Loucy (cell line): Measurements from ENCODE around the gene FAM193A.
"Not testable (repeated sequence)": the region's sequence is repeated elsewhere in the genome, so short reads cannot be mapped to it uniquely, and the experiment has no call there.

Experiments used
- H2AFZ ChIP-seq: fragments of 200-600 bp; sonication (generic); 2 replicates; pipeline ENCODE4 v1.6.0; 2016; ENCODE audit warnings: antibody characterized with exemption, mild to moderate bottlenecking, low read length, moderate library complexity
- H3F3A ChIP-seq: fragments of 200-600 bp; 2 replicates; pipeline ENCODE4 v1.6.0; 2016; ENCODE audit warnings: antibody characterized with exemption, low read depth, mild to moderate bottlenecking
- H3K27me3 ChIP-seq: fragments of 200-600 bp; sonication (generic); 2 replicates; pipeline ENCODE4 v1.6.1; 2014; ENCODE audit warnings: low read length, mild to moderate bottlenecking; ENCODE audit not compliant: insufficient read depth, poor library complexity, severe bottlenecking
- H3K36me3 ChIP-seq: fragments of 200-600 bp; sonication (generic); 2 replicates; pipeline ENCODE4 v1.6.1; 2016; ENCODE audit warnings: low read length; ENCODE audit not compliant: insufficient read depth
- H3K4me1 ChIP-seq: fragments of 200-600 bp; sonication (generic); 2 replicates; pipeline ENCODE4 v1.5.1; 2014; ENCODE audit warnings: low read length, mild to moderate bottlenecking; ENCODE audit not compliant: insufficient read depth, poor library complexity, severe bottlenecking
- H3K4me2 ChIP-seq: fragments of 200-600 bp; sonication (generic); 2 replicates; pipeline ENCODE4 v1.6.0; 2014; ENCODE audit warnings: antibody characterized with exemption, low read length, low read depth, mild to moderate bottlenecking; ENCODE audit not compliant: poor library complexity, severe bottlenecking
- H3K4me3 ChIP-seq: fragments of 200-600 bp; sonication (generic); 2 replicates; pipeline ENCODE4 v1.5.1; 2014; ENCODE audit warnings: low read length, mild to moderate bottlenecking, mixed read lengths; ENCODE audit not compliant: poor library complexity, severe bottlenecking
- H3K79me2 ChIP-seq: fragments of 200-600 bp; sonication (generic); 2 replicates; pipeline ENCODE4 v1.6.1; 2014; ENCODE audit warnings: low read length; ENCODE audit not compliant: insufficient read depth
- H3K9ac ChIP-seq: fragments of 200-600 bp; sonication (generic); 2 replicates; pipeline ENCODE4 v1.6.0; 2014; ENCODE audit warnings: mild to moderate bottlenecking, low read depth, low read length, moderate library complexity; ENCODE audit not compliant: poor library complexity, severe bottlenecking
- H3K9me2 ChIP-seq: fragments of 200-600 bp; sonication (generic); replicated peaks from 2 replicates; pipeline ENCODE4 v1.6.1; 2016; ENCODE audit warnings: low read depth, low read length, mixed read lengths
- H3K9me3 ChIP-seq: fragments of 200-600 bp; sonication (generic); 2 replicates; pipeline ENCODE4 v1.6.1; 2014; ENCODE audit warnings: mild to moderate bottlenecking, antibody characterized with exemption, low read length, low read depth; ENCODE audit not compliant: insufficient read depth
- H4K20me1 ChIP-seq: fragments of 200-600 bp; sonication (generic); 2 replicates; pipeline ENCODE4 v1.6.0; 2014; ENCODE audit warnings: antibody characterized with exemption, low read length, mild to moderate bottlenecking; ENCODE audit not compliant: insufficient read depth, poor library complexity, severe bottlenecking
- EZH2phosphoT487 ChIP-seq: fragments of 200-600 bp; IDR thresholded peaks from 2 replicates; pipeline ENCODE4 v1.6.1; 2018; ENCODE audit warnings: antibody characterized with exemption, mild to moderate bottlenecking, moderate library complexity, borderline replicate concordance
- TF ChIP-seq, protein P1 (sequence below): fragments of 200-600 bp; sonication (generic); conservative IDR thresholded peaks from 2 replicates; pipeline ENCODE4 v1.5.1; 2014; ENCODE audit warnings: mild to moderate bottlenecking, antibody characterized with exemption, low read length

The FAM193A gene

DNA sequence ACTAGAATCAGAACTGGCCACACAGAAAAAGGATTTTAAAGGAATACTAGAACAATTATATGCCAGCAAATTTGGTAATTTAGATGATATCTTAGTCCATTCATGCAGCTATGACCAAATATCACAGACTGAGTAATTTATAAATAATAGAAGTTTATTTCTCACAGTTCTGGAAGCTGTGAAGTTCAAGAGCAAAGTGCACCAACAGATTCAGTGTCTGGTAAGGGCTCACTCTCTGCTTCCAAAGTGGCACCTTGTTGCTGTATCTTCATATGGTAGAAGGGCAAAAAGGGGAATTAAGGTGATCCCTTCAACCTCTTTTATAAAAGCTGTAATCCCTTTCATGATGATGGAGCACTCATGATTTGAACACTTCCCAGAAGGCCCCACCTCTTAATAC is 199.4 kb downstream of the FAM193A start:
- Histone ChIP-seq H3K9me3 (no peaks in the 10 kb centered on the region; the same call in 1 of the 2 replicates), H2AFZ (no peak overlapping the region), H4K20me1 (no peaks in the 10 kb centered on the region), H3K36me3 (peaks cover 28% of the 10 kb centered on the region; the same call in 1 of the 2 replicates), H3K9ac (no peak overlapping the region), H3K27me3 (no peaks in the 10 kb centered on the region), H3K79me2 (no peaks in the 10 kb centered on the region), H3K9me2 (no peaks in the 10 kb centered on the region), H3K4me1 (no peaks in the 10 kb centered on the region), H3K4me3 (no peak overlapping the region), H3F3A (no peaks in the 10 kb centered on the region), H3K4me2 (no peak overlapping the region)
- TF ChIP-seq, protein P1, sequence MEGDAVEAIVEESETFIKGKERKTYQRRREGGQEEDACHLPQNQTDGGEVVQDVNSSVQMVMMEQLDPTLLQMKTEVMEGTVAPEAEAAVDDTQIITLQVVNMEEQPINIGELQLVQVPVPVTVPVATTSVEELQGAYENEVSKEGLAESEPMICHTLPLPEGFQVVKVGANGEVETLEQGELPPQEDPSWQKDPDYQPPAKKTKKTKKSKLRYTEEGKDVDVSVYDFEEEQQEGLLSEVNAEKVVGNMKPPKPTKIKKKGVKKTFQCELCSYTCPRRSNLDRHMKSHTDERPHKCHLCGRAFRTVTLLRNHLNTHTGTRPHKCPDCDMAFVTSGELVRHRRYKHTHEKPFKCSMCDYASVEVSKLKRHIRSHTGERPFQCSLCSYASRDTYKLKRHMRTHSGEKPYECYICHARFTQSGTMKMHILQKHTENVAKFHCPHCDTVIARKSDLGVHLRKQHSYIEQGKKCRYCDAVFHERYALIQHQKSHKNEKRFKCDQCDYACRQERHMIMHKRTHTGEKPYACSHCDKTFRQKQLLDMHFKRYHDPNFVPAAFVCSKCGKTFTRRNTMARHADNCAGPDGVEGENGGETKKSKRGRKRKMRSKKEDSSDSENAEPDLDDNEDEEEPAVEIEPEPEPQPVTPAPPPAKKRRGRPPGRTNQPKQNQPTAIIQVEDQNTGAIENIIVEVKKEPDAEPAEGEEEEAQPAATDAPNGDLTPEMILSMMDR = no peak
- no peak for TF ChIP-seq EZH2phosphoT487

DNA sequence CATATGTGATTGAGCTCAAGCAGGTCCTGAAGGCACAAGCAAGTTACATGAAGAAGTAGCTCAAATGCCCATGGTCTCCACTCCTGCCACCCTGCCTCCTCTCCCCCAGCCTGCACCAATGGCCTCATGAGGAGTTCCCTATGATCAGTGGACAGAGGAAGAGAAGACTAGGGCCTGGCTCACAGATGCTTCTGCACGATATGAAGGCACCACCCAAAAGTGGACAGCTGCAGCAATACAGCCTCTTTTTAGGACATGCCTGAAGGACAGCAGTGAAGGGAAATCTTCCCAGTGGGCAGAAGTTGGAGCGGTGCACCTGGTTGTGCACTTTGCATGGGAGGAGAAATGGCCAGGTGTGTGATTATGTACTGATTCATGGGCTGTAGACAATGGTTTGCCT is 201.8 kb downstream of the FAM193A start:
- H3K4me3 ChIP-seq, H3K9ac ChIP-seq, H3F3A ChIP-seq, H3K9me2 ChIP-seq, H3K27me3 ChIP-seq, H3K79me2 ChIP-seq, H3K4me1 ChIP-seq, H2AFZ ChIP-seq, H4K20me1 ChIP-seq, H3K4me2 ChIP-seq, H3K9me3 ChIP-seq: not testable (repeated sequence)
- peaks cover 23% of the 10 kb centered on the region; the same call in 1 of the 2 replicates for H3K36me3 ChIP-seq

DNA sequence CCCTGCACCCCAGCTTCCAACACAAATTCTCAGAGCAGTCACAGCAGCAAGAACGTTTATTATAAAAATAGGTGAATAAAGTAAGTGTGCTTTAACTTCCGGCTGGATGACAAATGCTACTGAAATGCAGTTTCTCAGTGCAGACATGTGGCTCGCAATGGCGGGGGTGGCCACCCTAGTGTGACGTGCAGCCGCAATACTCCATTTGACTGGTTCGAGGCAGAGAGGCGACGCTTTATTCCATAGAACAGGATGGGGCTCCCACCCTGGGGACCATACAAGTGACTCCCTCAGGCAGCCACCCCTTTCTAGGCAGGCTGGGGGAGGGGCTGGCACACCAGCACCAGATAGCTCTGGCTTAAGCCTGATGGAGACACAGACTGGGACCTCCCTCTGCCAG is 205.2 kb downstream of the FAM193A start:
- H3K4me3 ChIP-seq = no peak overlapping the region
- H3K79me2 ChIP-seq = no peaks in the 10 kb centered on the region
- no peaks in the 10 kb centered on the region for H3K9me2 ChIP-seq
- no peak overlapping the region for H3K9ac ChIP-seq
- H2AFZ ChIP-seq = no peak overlapping the region
- no peak overlapping the region for H3K4me2 ChIP-seq
- no peaks in the 10 kb centered on the region for H4K20me1 ChIP-seq
- H3K9me3 ChIP-seq = no peaks in the 10 kb centered on the region
- TF ChIP-seq EZH2phosphoT487 = no peak
- TF ChIP-seq, protein P1 = no peak
- H3K27me3 ChIP-seq = no peaks in the 10 kb centered on the region
- no peaks in the 10 kb centered on the region for H3F3A ChIP-seq
- peaks cover 10% of the 10 kb centered on the region for H3K4me1 ChIP-seq
- peaks cover 49% of the 10 kb centered on the region; the same call in 1 of the 2 replicates for H3K36me3 ChIP-seq

DNA sequence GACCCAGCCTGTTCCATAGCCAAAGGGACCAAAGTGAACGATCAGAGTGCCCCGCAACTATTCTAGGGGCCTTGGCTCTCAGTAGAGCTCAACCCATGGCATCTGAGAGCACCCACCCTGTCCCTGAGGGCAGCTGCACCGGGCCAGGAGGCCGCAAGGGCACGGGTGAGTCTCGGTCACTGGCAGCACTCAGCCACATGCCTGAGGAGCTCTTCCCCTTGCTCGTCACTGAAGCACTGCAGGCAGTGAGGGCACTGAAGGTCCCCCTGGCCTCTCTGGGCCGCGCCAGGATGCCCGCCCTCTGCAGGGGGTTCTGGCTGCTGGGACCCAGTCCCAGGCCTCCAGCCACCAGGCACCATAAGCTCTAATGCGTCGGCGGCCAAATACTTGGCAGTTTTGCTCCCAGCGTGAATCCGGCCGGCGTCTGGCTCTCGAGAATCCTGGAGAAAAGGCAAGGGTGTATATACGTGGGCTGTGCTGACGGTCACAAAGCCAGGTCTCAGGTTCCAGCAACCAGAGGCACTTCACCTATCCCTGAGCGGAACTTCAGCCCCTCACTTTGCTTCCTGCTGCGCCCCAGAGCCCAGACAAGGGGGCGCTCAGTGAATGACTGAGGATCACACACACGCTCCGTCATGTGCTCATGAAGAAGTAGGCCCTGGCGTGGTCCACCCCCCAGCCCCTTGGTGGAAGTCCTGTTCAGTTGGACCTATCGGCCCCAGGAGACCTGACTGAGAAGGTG is 205.8 kb downstream of the FAM193A start:
- Histone ChIP-seq H3K9me3 (no peaks in the 10 kb centered on the region), H2AFZ (no peak overlapping the region), H3K27me3 (no peaks in the 10 kb centered on the region), H3K36me3 (peaks cover 55% of the 10 kb centered on the region; the same call in 1 of the 2 replicates), H3K79me2 (no peaks in the 10 kb centered on the region), H3K4me2 (no peak overlapping the region), H3K4me3 (no peak overlapping the region), H3K9ac (no peak overlapping the region), H3K4me1 (peaks cover 16% of the 10 kb centered on the region), H4K20me1 (peaks cover 4% of the 10 kb centered on the region), H3K9me2 (no peaks in the 10 kb centered on the region), H3F3A (no peaks in the 10 kb centered on the region)
- TF ChIP-seq EZH2phosphoT487 = no peak
- TF ChIP-seq, protein P1 = no peak
